Glomerular visceral epithelial cell (primary cell): ENCODE measurements around the gene CLDN8.
A peak's percentile ranks its signal among the peaks of the same experiment; 100 is the strongest.

Source experiments
- DNase-seq: peaks from one replicate; pipeline ENCODE4 v3.0.0-alpha.2; 2016; ENCODE audit errors: extremely low spot score

Gene CLDN8

DNA sequence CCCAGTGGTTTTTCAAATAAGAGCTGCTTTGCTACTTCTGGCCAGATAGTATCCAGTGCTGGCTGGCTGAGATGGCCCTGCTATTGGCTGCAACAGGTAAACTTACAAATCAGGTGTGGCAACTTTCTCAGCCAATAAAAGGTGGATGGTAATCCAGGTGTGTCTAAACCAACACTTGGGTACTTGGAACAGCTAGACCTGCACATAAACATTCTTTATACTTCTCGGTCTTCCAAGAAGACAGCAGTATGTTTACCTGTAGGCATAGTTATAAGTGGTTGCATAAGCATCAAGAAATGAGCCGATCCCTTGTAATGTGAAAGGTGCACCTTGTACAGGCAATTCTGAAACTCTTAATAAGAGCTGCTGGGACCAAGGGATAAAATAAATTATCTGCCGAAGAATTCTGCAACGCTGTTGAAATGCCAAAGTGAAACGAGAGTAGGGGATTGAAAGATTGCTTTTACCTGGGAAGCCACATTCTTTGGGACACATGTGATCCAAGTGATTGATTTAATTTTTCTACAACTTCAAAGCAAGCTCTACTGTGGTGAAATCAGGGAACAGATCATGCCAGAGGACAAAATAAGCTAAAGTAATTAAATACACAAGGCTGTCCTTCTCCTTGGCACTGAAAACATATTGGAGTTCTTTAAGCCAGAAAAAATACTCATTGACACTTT is at the start of gene CLDN8:
Gene CLDN8 (minus strand): TSS at position 57 of the 683 bp plus-strand sequence. CDS start 172 bp downstream, outside the sequence.
- no peak for DNase-seq

DNA sequence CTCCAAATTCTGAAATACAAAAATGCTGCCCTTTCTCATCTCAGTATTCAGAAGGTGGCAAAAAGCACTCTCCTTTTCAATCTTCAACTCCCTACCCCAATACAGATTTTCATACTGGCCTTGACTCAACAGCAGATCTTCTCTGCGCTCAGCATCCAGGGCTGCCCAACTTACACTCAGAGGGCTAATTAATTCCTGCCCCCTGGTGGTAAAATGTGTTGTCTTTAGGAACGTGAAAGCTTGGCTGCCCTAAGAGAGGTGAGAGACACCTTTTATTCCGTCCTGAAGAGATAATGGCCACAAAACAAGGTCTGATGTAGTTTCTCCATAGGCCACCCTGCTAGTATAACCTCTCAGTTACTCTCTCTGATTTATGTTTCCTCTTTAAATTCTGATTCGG is 41.9 kb upstream of the CLDN8 start:
- no peak for DNase-seq

DNA sequence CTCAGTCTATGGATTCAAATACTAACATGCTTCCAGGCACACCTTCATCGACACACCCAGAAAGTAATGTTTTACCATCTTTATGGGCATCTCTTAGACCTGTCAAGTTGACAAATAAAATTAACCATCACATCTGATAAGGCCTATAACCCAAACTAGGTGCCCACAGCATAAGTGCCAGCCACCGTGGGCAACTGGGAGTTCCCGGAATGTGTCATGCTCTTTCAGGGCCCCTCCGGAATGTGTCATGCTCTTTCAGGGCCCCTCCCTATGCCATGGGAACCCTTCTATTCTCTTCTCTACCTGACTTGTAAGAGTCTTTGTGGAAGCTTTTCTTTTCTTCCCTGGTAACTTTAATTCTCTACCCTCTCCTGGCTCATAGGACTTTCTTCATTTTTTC is 40.2 kb upstream of the CLDN8 start:
- DNase-seq, result no peak

- no peak for DNase-seq
Observed at GRCh38 chr21:30255679-30256078, 39.8 kb upstream of the CLDN8 start.

DNA sequence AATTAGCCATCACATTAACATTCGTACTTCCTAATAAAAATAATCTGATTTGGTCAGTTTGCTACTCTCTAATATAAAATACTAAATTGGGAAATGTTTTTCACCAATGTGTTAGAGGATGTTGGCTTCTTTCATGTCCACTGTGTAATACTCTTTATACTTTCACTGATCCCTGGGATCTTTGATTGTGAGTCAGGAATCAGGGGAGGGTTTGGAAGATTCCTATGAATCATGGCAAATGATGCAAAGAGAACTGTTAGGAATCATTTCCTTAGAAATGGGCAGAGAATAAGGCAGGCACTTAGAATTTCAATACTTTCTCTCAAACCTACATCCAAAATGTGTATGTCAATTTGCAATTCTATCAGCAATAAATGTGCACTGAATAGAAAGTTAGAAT is 35.9 kb upstream of the CLDN8 start:
- no peak for DNase-seq

GRCh38 chr21:30249936-30250335 is 34.0 kb upstream of the CLDN8 start:
- DNase-seq, result no peak

DNA sequence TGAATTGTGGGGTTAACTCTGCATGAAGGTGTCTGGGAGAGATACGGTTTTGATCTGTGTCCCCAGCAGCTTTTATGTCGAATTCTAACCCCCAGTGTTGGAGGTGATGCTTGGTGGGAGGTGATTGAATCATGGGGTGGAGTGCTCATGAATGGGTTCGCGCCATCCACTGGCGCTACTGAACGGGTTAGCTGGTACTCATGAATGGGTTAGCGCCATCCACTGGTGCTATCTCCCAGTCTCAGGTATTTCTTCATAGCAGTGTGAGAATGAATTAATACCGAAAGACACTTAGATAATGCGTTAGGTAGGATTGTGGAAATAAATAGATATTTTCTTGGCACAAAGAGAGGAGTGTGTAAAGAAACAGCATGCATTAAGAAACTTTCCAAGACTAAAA is 32.9 kb upstream of the CLDN8 start:
- no peak for DNase-seq

GRCh38 chr21:30245061-30245460 is 29.2 kb upstream of the CLDN8 start:
- DNase-seq, result no peak

DNA sequence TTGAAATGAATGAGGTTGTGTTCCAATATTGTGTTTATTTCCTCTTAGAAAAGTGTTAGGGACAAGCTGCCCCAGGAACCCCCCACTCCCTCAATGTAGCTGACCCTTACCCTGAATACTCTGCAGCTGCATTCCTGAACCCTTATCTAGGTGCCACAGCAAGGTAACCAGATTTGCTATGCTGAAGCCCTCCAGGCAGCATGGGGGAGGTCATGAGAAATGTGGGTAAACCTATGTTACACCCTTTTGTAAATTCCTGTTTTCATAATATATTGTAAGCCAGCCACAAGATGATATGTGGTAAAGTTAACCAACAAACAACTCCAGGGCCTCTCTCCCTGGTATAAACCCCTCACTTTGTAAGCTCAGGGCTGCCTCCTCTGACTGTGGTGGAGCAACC is 27.8 kb upstream of the CLDN8 start:
- DNase-seq, result no peak

- no peak for DNase-seq
Observed at GRCh38 chr21:30240661-30241060, 24.8 kb upstream of the CLDN8 start.

DNA sequence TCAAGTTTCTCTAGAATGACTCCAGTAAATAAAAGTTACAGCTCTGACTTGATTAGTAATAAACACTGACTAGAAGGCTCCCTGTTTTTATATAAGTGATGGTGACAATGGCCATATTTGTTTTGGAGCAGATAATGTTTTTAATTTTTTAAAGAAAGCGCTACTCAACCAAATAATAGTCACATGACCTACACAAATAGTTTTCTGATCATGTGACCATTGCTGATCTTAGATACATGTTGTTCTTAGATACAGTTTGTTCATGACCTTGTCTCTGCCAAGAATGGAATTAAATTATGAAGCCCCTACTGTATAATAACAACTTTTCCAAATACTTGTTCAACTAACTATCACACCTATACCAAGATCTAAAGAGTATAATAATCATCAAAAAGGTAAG is 22.3 kb upstream of the CLDN8 start:
- no peak for DNase-seq

DNA sequence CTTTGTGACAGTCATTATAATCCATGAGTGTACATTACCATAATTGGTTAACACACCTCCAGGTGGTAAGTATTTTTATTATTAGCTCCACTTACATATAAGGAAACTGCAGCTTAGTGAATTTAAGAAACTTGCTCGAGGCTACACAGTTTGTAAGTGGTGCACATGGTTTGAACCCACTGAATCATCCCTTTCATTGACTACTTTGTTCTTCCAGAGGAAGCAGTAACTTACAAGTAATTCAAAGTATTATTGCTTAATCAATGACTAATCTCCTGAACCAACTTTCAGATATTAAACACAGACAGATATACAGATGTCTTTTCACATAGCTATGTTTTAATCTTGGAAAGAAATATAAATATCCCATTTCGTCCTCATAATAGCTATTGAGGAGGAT is 18.7 kb upstream of the CLDN8 start:
- DNase-seq, result no peak

- DNase-seq, result no peak
Observed at GRCh38 chr21:30234050-30234449, 18.2 kb upstream of the CLDN8 start.

- DNase-seq, result no peak
Observed at GRCh38 chr21:30233228-30234020, 17.5 kb upstream of the CLDN8 start.

GRCh38 chr21:30232011-30232410 is 16.1 kb upstream of the CLDN8 start:
- no peak for DNase-seq

DNA sequence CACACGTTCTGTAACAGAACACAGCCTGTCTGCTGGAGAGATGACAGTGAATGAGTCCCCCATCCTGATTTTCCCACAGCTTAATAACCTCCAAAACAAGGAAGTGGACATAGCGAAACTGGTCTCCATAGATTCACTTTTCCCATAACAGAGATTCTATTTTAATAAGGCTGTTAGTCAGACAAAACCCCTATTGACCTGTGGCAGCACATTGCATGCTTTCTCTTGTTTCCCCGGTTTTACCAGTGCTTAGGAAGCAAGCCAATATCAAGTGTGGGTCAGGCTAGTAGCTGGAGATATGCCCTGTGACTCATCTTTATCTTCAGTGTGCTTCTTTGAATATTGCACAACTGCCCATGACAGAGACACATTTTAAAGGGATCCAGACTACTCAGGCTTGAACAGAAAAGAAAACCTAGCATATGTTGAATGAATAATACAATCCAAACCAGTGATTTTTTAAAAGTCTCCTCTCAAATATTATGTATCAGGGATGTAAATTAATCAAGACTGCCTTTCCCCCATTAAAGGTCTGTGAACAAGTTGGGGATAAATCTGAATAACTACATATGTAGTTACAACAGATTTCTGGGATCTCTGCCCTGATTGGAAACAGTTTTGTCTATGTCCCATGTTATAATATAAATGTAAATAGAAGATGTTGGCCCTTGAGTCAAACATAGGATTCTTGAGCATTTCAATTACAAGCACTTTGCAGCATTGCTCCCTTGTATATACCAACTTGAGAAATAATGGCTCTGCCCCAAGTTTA is 11.9 kb upstream of the CLDN8 start:
- DNase-seq, result peak; percentile 22

DNA sequence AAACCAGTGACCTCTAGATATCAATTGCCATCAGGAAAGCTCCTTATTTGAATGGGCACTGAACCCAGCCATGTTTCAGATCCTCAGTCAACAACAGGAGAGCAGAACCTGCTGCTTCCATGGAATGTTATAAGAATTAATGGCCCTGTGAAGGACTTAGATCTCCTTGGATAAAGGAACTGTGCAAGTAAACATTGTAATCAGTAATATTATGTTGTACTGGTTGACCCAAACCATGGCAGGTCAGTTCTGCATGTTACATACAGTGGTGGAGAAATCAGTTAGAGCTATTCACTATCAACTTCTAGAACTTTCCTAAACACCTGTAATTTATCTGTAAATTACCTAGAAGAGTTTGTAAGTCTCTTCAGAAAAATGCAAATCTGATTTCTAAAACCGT is 11.2 kb upstream of the CLDN8 start:
- DNase-seq, result no peak

GRCh38 chr21:30223596-30223995 is 7.7 kb upstream of the CLDN8 start:
- DNase-seq, result no peak

- DNase-seq, result no peak
Observed at GRCh38 chr21:30222724-30223123, 6.8 kb upstream of the CLDN8 start.

DNA sequence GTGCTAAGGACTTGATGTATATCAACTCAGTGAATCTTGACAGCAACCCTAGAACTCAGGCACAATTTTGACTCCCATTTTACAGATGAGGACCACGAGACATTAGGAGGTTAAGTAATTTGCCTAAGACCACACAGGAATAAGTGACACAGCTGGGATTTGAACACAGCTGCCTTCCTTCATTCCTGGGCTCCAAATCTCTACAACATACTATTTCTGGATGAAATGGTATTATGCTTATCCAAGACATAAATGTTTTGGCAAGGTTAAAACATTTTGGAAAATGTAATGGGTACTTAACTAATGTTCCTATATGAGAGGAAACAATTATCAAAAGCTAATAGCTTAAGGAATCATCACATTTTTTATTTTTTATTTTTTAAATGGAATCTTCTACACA is 4.8 kb downstream of the CLDN8 start:
- no peak for DNase-seq

DNA sequence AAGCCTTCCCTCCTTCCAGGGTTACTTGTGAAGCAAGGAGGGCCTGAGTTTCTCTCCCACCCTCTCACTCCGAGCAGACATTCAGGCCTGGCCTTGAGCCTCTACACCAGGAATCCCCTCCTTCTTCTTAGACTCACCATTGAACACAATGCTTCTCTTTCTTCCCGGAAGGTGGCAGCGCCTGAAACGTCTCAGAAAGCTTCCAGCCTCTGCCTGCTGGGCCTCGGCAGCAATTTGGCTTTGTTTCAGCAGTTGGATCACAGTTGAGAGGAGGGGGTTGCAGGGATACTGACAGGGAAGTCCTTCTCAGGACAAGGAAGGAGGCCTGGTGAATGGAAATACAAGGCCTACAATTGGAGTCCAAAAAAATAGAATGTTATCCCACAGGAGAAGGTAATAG is 6.3 kb downstream of the CLDN8 start:
- DNase-seq, result no peak

DNA sequence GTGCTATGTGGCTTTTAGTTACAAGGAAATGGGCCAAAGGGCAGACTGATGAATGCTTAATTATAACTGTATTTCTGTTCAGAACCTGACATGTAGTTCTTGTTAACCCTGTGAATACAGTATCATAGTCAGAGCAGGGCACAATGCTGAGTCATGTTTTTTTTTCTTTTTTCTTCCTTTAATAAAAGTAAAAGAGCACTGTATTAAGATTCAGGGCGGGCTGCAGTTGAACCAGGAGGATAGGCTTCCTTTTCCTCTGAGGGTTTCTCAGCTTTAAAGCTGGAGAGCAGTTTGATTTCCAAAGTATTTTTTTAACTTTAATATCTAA is 8.7 kb downstream of the CLDN8 start:
- no peak for DNase-seq
